GM21367 (cell line): ENCODE results near the gene ANO7.
"Not testable (repeated sequence)": the region's sequence is repeated elsewhere in the genome, so short reads cannot be mapped to it uniquely, and the experiment has no call there.

ENCODE experiments used
- ATAC-seq: cut with Tn5 transposase; IDR thresholded peaks from one replicate; pipeline ENCODE4 v1.9.1; 2021; ENCODE audit not compliant: unreplicated experiment

The ANO7 gene

GRCh38 chr2:241189093-241189855 lies 797 bp downstream of the ANO7 start:
- ATAC-seq = no peak

- ATAC-seq = no peak
These were observed 1.4 kb downstream of the ANO7 start for GRCh38 chr2:241189856-241190201.

- no peak for ATAC-seq
These were observed 2.0 kb downstream of the ANO7 start for GRCh38 chr2:241190291-241190981.

- ATAC-seq = no peak
These were observed 2.6 kb downstream of the ANO7 start for GRCh38 chr2:241191081-241191480.

GRCh38 chr2:241193271-241193670 lies 4.8 kb downstream of the ANO7 start:
- no peak for ATAC-seq

GRCh38 chr2:241194811-241195210 lies 6.3 kb downstream of the ANO7 start:
- no peak for ATAC-seq

GRCh38 chr2:241195506-241196130 lies 7.1 kb downstream of the ANO7 start:
- no peak for ATAC-seq

GRCh38 chr2:241197246-241197645 lies 8.8 kb downstream of the ANO7 start:
- not testable (repeated sequence) for ATAC-seq

- no peak for ATAC-seq
These were observed 9.5 kb downstream of the ANO7 start for GRCh38 chr2:241197947-241198346.

GRCh38 chr2:241198381-241199279 lies 10.2 kb downstream of the ANO7 start:
- no peak for ATAC-seq

GRCh38 chr2:241199286-241199685 lies 10.8 kb downstream of the ANO7 start:
- no peak for ATAC-seq

- ATAC-seq = no peak
These were observed 11.7 kb downstream of the ANO7 start for GRCh38 chr2:241199897-241200821.

GRCh38 chr2:241200822-241201395 lies 12.4 kb downstream of the ANO7 start:
- no peak for ATAC-seq

- no peak for ATAC-seq
These were observed 13.2 kb downstream of the ANO7 start for GRCh38 chr2:241201445-241202267.

- ATAC-seq = no peak
These were observed 13.8 kb downstream of the ANO7 start for GRCh38 chr2:241202268-241202585.

- ATAC-seq = no peak
These were observed 14.2 kb downstream of the ANO7 start for GRCh38 chr2:241202681-241203080.

- ATAC-seq = no peak
These were observed 14.9 kb downstream of the ANO7 start for GRCh38 chr2:241203218-241204009.

- ATAC-seq = no peak
These were observed 15.5 kb downstream of the ANO7 start for GRCh38 chr2:241204010-241204384.
